SK-N-SH (cell line): Measurements from ENCODE around the gene PLXNA4. TPM values are rescaled to one million over a fixed set of nuclear protein-coding genes. Genes with fewer than 3 reads are reported as not detected.

Experiments used
- CTCF ChIA-PET: fragments of 300-600, 350-600 bp; formaldehyde crosslinking; extraction: SDS; loops from one replicate; lab custom pipeline; 2021; lab: Yijun Ruan, JAX
- POLR2A ChIA-PET: fragments of 350-600 bp; sonication (Branson Sonifier 250); formaldehyde crosslinking; extraction: SDS; loops from one replicate; lab custom pipeline; 2020; ENCODE audit warnings: antibody characterized with exemption, inconsistent platforms; lab: Yijun Ruan, JAX
- DNase-seq: peaks from one replicate; pipeline ENCODE4 v3.0.0; 2012
- H2AFZ ChIP-seq: fragments of 200-600 bp; sonication (generic); 2 replicates; pipeline ENCODE4 v1.8.1; 2016; ENCODE audit warnings: antibody characterized with exemption, mild to moderate bottlenecking, low read depth
- H3F3A ChIP-seq: fragments of 200-600 bp; sonication (generic); replicated peaks from 2 replicates; pipeline ENCODE3; 2016; ENCODE audit warnings: antibody characterized with exemption, mild to moderate bottlenecking; ENCODE audit not compliant: insufficient read depth
- H3K27ac ChIP-seq, 2 experiments: fragments of 200-500 bp in 1 of 2; fragments of 200-600 bp in 1 of 2; sonication (Bioruptor generic) in 1 of 2; sonication (generic), shearing (Covaris generic) in 1 of 2; 2 replicates each; pipeline versions ENCODE4 v1.5.1 to v1.6.1; 2014 to 2016; ENCODE audit warnings: low read depth in 2 of 2, inconsistent platforms in 1 of 2, low read length in 1 of 2, mild to moderate bottlenecking in 1 of 2, mixed read lengths in 1 of 2
- H3K27me3 ChIP-seq: fragments of 200-600 bp; sonication (generic), shearing (Covaris generic); 2 replicates; pipeline ENCODE4 v1.6.1; 2016; ENCODE audit warnings: mixed run types; ENCODE audit not compliant: insufficient read depth
- H3K36me3 ChIP-seq, 2 experiments: fragments of 200-500 bp in 1 of 2; fragments of 200-600 bp in 1 of 2; sonication (Bioruptor generic) in 1 of 2; sonication (generic) in 1 of 2; replicated peaks in 1 of 2; 2 replicates each; pipeline versions ENCODE3 to v1.5.1; 2014 to 2016; ENCODE audit warnings: low read length in 1 of 2, mild to moderate bottlenecking in 1 of 2; ENCODE audit not compliant: insufficient read depth in 2 of 2, control insufficient read depth in 1 of 2
- H3K4me1 ChIP-seq, 2 experiments: fragments of 200-500 bp in 1 of 2; fragments of 200-600 bp in 1 of 2; sonication (Bioruptor generic) in 1 of 2; sonication (generic), shearing (Covaris generic) in 1 of 2; 2 replicates each; pipeline versions ENCODE4 v1.5.1 to v1.6.1; 2014 to 2016; ENCODE audit warnings: low read depth in 1 of 2, low read length in 1 of 2, mixed run types in 1 of 2; ENCODE audit not compliant: insufficient read depth in 2 of 2, control insufficient read depth in 1 of 2
- H3K4me2 ChIP-seq: fragments of 200-600 bp; sonication (generic), shearing (Covaris generic); 2 replicates; pipeline ENCODE4 v1.6.1; 2017; ENCODE audit warnings: mixed run types
- H3K4me3 ChIP-seq, 2 experiments: fragments of 200-500 bp in 1 of 2; fragments of 200-600 bp in 1 of 2; sonication (Bioruptor generic) in 1 of 2; sonication (generic), shearing (Covaris generic) in 1 of 2; 2 replicates each; pipeline versions ENCODE4 v1.5.1 to v1.8.1; 2014 to 2016; ENCODE audit warnings: low read depth in 2 of 2, inconsistent platforms in 1 of 2, low read length in 1 of 2, mild to moderate bottlenecking in 1 of 2, mixed read lengths in 1 of 2, moderate library complexity in 1 of 2
- H3K79me2 ChIP-seq: fragments of 200-600 bp; sonication (generic); 2 replicates; pipeline ENCODE4 v1.8.1; 2017; ENCODE audit warnings: mild to moderate bottlenecking; ENCODE audit not compliant: insufficient read depth
- H3K9ac ChIP-seq: fragments of 200-600 bp; sonication (generic); 2 replicates; pipeline ENCODE4 v1.6.1; 2017; ENCODE audit warnings: mixed run types
- H3K9me2 ChIP-seq: fragments of 200-600 bp; sonication (generic); 2 replicates; pipeline ENCODE4 v1.6.1; 2017; ENCODE audit warnings: mixed run types
- H3K9me3 ChIP-seq: fragments of 200-600 bp; sonication (generic); 2 replicates; pipeline ENCODE4 v1.6.1; 2017; ENCODE audit warnings: mixed run types, mild to moderate bottlenecking, moderate library complexity
- H4K20me1 ChIP-seq: fragments of 200-600 bp; sonication (generic); 2 replicates; pipeline ENCODE4 v1.6.1; 2017; ENCODE audit warnings: mild to moderate bottlenecking, mixed run types; ENCODE audit not compliant: insufficient read depth
- CHD2 ChIP-seq: fragments of 150-350 bp; IDR thresholded peaks from 2 replicates; pipeline ENCODE4 v1.6.1; 2018; ENCODE audit warnings: low read length; ENCODE audit not compliant: partially characterized antibody
- EZH2phosphoT487 ChIP-seq: fragments of 200-600 bp; sonication (generic); IDR thresholded peaks from 2 replicates; pipeline ENCODE4 v1.6.1; 2017; ENCODE audit warnings: low read depth, mixed run types, mild to moderate bottlenecking, antibody characterized with exemption, moderate library complexity, borderline replicate concordance
- FOSL2 ChIP-seq: IDR thresholded peaks from 2 replicates; pipeline ENCODE4 v1.4.0; 2012; ENCODE audit warnings: low read depth, mild to moderate bottlenecking, moderate library complexity, borderline replicate concordance
- FOXJ3 ChIP-seq: sonication (generic); formaldehyde crosslinking; IDR thresholded peaks from 2 replicates; pipeline ENCODE4 v1.5.1; 2020; ENCODE audit warnings: mild to moderate bottlenecking, missing genetic modification reagents
- FOXM1 ChIP-seq: IDR thresholded peaks from 2 replicates; pipeline ENCODE4 v1.4.0; 2012; ENCODE audit warnings: low read depth, mild to moderate bottlenecking
- GABPA ChIP-seq: IDR thresholded peaks from 2 replicates; pipeline ENCODE4 v1.4.0; 2012; ENCODE audit warnings: low read depth, mild to moderate bottlenecking
- GATA2 ChIP-seq: sonication (generic); formaldehyde crosslinking; IDR thresholded peaks from 2 replicates; pipeline ENCODE4 v1.5.0; 2020; ENCODE audit warnings: mild to moderate bottlenecking, missing genetic modification reagents
- JUND ChIP-seq: IDR thresholded peaks from 2 replicates; pipeline ENCODE4 v1.4.0; 2012
- MXI1 ChIP-seq: IDR thresholded peaks from 2 replicates; pipeline ENCODE4 v1.6.1; 2012; ENCODE audit warnings: mild to moderate bottlenecking, low read depth, low read length, improper control_type of control experiment
- NFIC ChIP-seq: IDR thresholded peaks from 2 replicates; pipeline ENCODE4 v1.4.0; 2012; ENCODE audit warnings: borderline replicate concordance
- NRF1 ChIP-seq: IDR thresholded peaks from 2 replicates; pipeline ENCODE4 v1.6.1; 2012; ENCODE audit warnings: low read depth, mild to moderate bottlenecking, low read length
- POLR2AphosphoS5 ChIP-seq: IDR thresholded peaks from 2 replicates; pipeline ENCODE4 v1.6.1; 2012; ENCODE audit warnings: low read depth, low read length
- RAD21 ChIP-seq: IDR thresholded peaks from 2 replicates; pipeline ENCODE4 v1.6.1; 2012; ENCODE audit warnings: mild to moderate bottlenecking, low read length
- RFX5 ChIP-seq: IDR thresholded peaks from 2 replicates; pipeline ENCODE4 v1.6.1; 2012; ENCODE audit warnings: mild to moderate bottlenecking, improper control_type of control experiment, low read length
- RXRA ChIP-seq: IDR thresholded peaks from 2 replicates; pipeline ENCODE4 v1.4.0; 2012; ENCODE audit warnings: low read depth, mild to moderate bottlenecking, borderline replicate concordance
- SIN3A ChIP-seq: IDR thresholded peaks from 2 replicates; pipeline ENCODE4 v1.6.1; 2012; ENCODE audit warnings: low read depth, mild to moderate bottlenecking, low read length, moderate library complexity, borderline replicate concordance
- TAF1 ChIP-seq: IDR thresholded peaks from 2 replicates; pipeline ENCODE4 v1.6.1; 2012; ENCODE audit warnings: low read depth, mild to moderate bottlenecking, low read length, moderate library complexity, borderline replicate concordance
- WGBS: methylation state at CpG from one replicate; pipeline ENCODE4 v1.1.6; 2017; ENCODE audit warnings: low lambda C conversion rate; 5-methylcytosine and 5-hydroxymethylcytosine counted together
- polyA plus RNA-seq, 3 experiments: library from polyadenylated mRNA; depleted of rRNA; stranded (reverse); fragments of >200 nt; gene quantifications; 2 replicates each; pipeline ENCODE4 v1.2.3, GENCODE V29; 2012
- TF ChIP-seq, protein P1 (sequence below): IDR thresholded peaks from 2 replicates; pipeline ENCODE4 v1.6.1; 2012; ENCODE audit warnings: mild to moderate bottlenecking, low read depth, low read length, moderate library complexity
- TF ChIP-seq, protein P2 (sequence below): fragments of 150-350 bp; IDR thresholded peaks from 2 replicates; pipeline ENCODE4 v1.6.1; 2016; ENCODE audit warnings: mild to moderate bottlenecking, low read depth, low read length
- TF ChIP-seq, protein P3 (sequence below): fragments of 150-350 bp; IDR thresholded peaks from 2 replicates; pipeline ENCODE4 v1.6.1; 2017; ENCODE audit warnings: antibody characterized with exemption, low read length, low read depth, borderline replicate concordance
- TF ChIP-seq, protein P4 (sequence below): IDR thresholded peaks from 2 replicates; pipeline ENCODE4 v1.4.0; 2012; ENCODE audit warnings: low read depth

The PLXNA4 gene
- polyA plus RNA-seq, 1 of the 3 experiments (the other 2 are of a cell fraction): 2.4 TPM

DNA sequence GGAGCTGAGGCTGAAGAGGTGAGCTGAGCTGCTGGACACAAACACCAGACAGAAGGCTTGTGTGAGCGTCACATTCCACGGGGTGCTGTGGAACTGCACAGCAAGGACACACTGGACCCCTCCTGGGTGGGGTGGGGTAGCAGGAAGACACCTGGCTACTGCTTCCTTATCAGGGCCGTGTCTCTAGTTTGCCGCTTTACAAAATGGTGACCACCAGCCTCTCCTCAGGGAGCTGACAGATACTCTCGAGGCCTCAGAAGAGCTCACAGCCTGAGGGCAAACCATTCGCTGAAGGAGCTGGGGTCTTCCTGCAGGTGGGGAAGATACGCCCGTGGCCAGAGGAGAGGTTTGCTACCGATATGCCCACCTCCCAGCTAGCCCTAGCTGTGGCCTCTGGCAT is 461.9 kb downstream of the PLXNA4 start:
- no peak for DNase-seq
- TF ChIP-seq CHD2 (no peak), TAF1 (no peak), POLR2AphosphoS5 (no peak), JUND (no peak), NFIC (no peak)
- TF ChIP-seq, protein P1, sequence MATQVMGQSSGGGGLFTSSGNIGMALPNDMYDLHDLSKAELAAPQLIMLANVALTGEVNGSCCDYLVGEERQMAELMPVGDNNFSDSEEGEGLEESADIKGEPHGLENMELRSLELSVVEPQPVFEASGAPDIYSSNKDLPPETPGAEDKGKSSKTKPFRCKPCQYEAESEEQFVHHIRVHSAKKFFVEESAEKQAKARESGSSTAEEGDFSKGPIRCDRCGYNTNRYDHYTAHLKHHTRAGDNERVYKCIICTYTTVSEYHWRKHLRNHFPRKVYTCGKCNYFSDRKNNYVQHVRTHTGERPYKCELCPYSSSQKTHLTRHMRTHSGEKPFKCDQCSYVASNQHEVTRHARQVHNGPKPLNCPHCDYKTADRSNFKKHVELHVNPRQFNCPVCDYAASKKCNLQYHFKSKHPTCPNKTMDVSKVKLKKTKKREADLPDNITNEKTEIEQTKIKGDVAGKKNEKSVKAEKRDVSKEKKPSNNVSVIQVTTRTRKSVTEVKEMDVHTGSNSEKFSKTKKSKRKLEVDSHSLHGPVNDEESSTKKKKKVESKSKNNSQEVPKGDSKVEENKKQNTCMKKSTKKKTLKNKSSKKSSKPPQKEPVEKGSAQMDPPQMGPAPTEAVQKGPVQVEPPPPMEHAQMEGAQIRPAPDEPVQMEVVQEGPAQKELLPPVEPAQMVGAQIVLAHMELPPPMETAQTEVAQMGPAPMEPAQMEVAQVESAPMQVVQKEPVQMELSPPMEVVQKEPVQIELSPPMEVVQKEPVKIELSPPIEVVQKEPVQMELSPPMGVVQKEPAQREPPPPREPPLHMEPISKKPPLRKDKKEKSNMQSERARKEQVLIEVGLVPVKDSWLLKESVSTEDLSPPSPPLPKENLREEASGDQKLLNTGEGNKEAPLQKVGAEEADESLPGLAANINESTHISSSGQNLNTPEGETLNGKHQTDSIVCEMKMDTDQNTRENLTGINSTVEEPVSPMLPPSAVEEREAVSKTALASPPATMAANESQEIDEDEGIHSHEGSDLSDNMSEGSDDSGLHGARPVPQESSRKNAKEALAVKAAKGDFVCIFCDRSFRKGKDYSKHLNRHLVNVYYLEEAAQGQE: no peak
- TF ChIP-seq, protein P2, sequence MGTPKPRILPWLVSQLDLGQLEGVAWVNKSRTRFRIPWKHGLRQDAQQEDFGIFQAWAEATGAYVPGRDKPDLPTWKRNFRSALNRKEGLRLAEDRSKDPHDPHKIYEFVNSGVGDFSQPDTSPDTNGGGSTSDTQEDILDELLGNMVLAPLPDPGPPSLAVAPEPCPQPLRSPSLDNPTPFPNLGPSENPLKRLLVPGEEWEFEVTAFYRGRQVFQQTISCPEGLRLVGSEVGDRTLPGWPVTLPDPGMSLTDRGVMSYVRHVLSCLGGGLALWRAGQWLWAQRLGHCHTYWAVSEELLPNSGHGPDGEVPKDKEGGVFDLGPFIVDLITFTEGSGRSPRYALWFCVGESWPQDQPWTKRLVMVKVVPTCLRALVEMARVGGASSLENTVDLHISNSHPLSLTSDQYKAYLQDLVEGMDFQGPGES: no peak
- TF ChIP-seq, protein P3, sequence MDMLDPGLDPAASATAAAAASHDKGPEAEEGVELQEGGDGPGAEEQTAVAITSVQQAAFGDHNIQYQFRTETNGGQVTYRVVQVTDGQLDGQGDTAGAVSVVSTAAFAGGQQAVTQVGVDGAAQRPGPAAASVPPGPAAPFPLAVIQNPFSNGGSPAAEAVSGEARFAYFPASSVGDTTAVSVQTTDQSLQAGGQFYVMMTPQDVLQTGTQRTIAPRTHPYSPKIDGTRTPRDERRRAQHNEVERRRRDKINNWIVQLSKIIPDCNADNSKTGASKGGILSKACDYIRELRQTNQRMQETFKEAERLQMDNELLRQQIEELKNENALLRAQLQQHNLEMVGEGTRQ: no peak
- 0 out of 4 replicates have a peak overlapping the region, but pooled peaks of 1 of the 2 experiments have one; percentile 86 for H3K27ac ChIP-seq
- POLR2A ChIA-PET: interaction anchor here (1.0 kb wide), 1 partner anchor 26 kb away, joined by 3 read pairs; no protein-coding TSS in a partner anchor
- no peak overlapping the region for H3K4me3 ChIP-seq
- CTCF ChIA-PET: interaction anchor here (0.6 to 1.5 kb wide), 3 partner anchors 10 to 169 kb away, joined by 3 to 4 read pairs (median 3); no protein-coding TSS in a partner anchor
- no peaks in the 10 kb centered on the region for H4K20me1 ChIP-seq
- H3K79me2 ChIP-seq: no peaks in the 10 kb centered on the region
- no peaks in the 10 kb centered on the region for H3K36me3 ChIP-seq
- no peaks in the 10 kb centered on the region for H3K27me3 ChIP-seq
- 99% methylated on average over 9 of the region's 9 CpGs for WGBS
- H3K9ac ChIP-seq: no peak overlapping the region
- no peaks in the 10 kb centered on the region for H3K9me2 ChIP-seq
- H3K9me3 ChIP-seq: no peaks in the 10 kb centered on the region
- H3F3A ChIP-seq: peaks cover 30% of the 10 kb centered on the region
- no peak overlapping the region for H3K4me2 ChIP-seq
- peaks cover 22 to 34% of the 10 kb centered on the region in 2 experiments for H3K4me1 ChIP-seq
- H2AFZ ChIP-seq: no peak overlapping the region

DNA sequence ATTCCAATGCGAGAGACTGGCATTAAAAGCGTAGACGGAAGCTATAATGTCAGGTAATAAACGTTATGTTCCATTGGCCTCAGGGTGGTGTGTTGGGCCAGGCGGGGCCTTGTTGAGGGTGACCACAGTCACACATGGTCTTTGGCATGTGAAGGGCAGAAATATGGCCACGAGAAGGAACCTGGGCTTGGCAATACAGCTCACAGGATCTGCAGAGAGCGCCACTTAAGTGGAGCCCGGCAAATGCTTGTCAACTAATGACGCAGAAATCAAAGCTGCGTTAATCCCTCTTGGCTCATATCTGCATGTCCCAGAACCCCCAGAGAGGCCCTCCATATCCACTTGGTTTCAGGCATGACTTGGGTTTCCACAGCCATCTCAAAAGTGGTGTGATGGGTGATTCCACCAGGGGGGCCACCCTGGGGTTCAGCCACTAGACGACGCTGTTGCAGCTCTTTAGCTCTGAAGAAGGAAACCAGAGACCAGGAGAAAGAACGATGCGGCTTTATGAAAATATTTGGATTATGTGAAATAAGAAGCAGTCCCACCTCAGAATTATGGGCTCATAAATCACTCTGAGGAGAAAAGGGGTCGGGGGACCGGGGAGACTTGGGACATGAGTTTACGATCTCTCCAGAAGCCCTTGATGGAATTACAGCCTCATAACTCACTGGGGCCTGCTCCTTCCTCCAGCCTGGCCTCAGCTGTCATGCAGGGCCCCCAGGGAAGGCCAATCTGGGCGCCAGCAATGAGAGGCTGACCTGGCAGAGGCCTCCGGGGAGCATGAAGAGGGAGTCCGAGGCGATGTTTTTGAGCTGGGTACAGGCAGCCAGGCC is 462.5 kb downstream of the PLXNA4 start:
- H3K9me2 ChIP-seq: no peaks in the 10 kb centered on the region
- peaks cover 30% of the 10 kb centered on the region for H3F3A ChIP-seq
- no peak overlapping the region for H2AFZ ChIP-seq
- no peaks in the 10 kb centered on the region for H3K36me3 ChIP-seq
- H3K27me3 ChIP-seq: no peaks in the 10 kb centered on the region
- no peaks in the 10 kb centered on the region for H3K9me3 ChIP-seq
- no peaks in the 10 kb centered on the region for H4K20me1 ChIP-seq
- H3K79me2 ChIP-seq: no peaks in the 10 kb centered on the region
- no peak overlapping the region for H3K4me3 ChIP-seq
- POLR2A ChIA-PET: no interaction called here
- no peak overlapping the region for H3K4me2 ChIP-seq
- no peak overlapping the region for H3K27ac ChIP-seq
- H3K4me1 ChIP-seq: peaks cover 22 to 29% of the 10 kb centered on the region in 2 experiments
- WGBS: 93% methylated on average over 21 of the region's 21 CpGs
- DNase-seq: no peak
- CTCF ChIA-PET: interaction anchor here (0.6 to 1.7 kb wide), 7 partner anchors 9 to 425 kb away, joined by 3 to 5 read pairs (median 3); no protein-coding TSS in a partner anchor
- no peak overlapping the region for H3K9ac ChIP-seq
- TF ChIP-seq SIN3A (no peak), FOXM1 (no peak), MXI1 (no peak), RXRA (no peak), TAF1 (no peak), FOSL2 (no peak), RFX5 (no peak), GABPA (no peak), EZH2phosphoT487 (no peak), FOXJ3 (no peak), RAD21 (no peak), NRF1 (no peak), GATA2 (CRISPR knock-in tag) (no peak)
- TF ChIP-seq, protein P4, sequence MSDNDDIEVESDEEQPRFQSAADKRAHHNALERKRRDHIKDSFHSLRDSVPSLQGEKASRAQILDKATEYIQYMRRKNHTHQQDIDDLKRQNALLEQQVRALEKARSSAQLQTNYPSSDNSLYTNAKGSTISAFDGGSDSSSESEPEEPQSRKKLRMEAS: no peak
